HCEC 1CT (cell line): ENCODE measurements around the gene CCDC172.
"Not testable (repeated sequence)": the region's sequence is repeated elsewhere in the genome, so short reads cannot be mapped to it uniquely, and the experiment has no call there.

Experiments used
- DNase-seq: peaks from one replicate; pipeline ENCODE4 v3.0.0-alpha.2; 2017

CCDC172 gene

GRCh38 chr10:116352125-116352524, 27.9 kb downstream of the CCDC172 start:
- no peak for DNase-seq

GRCh38 chr10:116353817-116354216, 29.6 kb downstream of the CCDC172 start:
- no peak for DNase-seq

GRCh38 chr10:116355341-116355740, 31.1 kb downstream of the CCDC172 start:
- DNase-seq, result no peak

GRCh38 chr10:116356833-116357232, 32.6 kb downstream of the CCDC172 start:
- no peak for DNase-seq

- no peak for DNase-seq
Observed at GRCh38 chr10:116364868-116365267, 40.6 kb downstream of the CCDC172 start.

- DNase-seq, result no peak
Observed at GRCh38 chr10:116371737-116372136, 47.5 kb downstream of the CCDC172 start.

- DNase-seq, result no peak
Observed at GRCh38 chr10:116382290-116382689, 58.0 kb downstream of the CCDC172 start.

- no peak for DNase-seq
Observed at GRCh38 chr10:116385311-116385710, 61.1 kb downstream of the CCDC172 start.

GRCh38 chr10:116385994-116386809, 62.0 kb downstream of the CCDC172 start:
- DNase-seq, result peak; percentile 24

GRCh38 chr10:116393246-116393831, 69.1 kb downstream of the CCDC172 start:
- not testable (repeated sequence) for DNase-seq

- DNase-seq, result no peak
Observed at GRCh38 chr10:116395223-116395985, 71.2 kb downstream of the CCDC172 start.

GRCh38 chr10:116398224-116398623, 74.0 kb downstream of the CCDC172 start:
- DNase-seq, result no peak

GRCh38 chr10:116402858-116403257, 78.6 kb downstream of the CCDC172 start:
- DNase-seq, result no peak

GRCh38 chr10:116403740-116404250, 79.5 kb downstream of the CCDC172 start:
- DNase-seq, result no peak

- no peak for DNase-seq
Observed at GRCh38 chr10:116408719-116409118, 84.5 kb downstream of the CCDC172 start.

- no peak for DNase-seq
Observed at GRCh38 chr10:116410351-116410750, 86.1 kb downstream of the CCDC172 start.

GRCh38 chr10:116417821-116418220, 93.6 kb downstream of the CCDC172 start:
- DNase-seq, result peak; percentile 5

- no peak for DNase-seq
Observed at GRCh38 chr10:116418389-116418788, 94.1 kb downstream of the CCDC172 start.

- DNase-seq, result no peak
Observed at GRCh38 chr10:116421815-116422214, 97.6 kb downstream of the CCDC172 start.

- DNase-seq, result no peak
Observed at GRCh38 chr10:116427671-116428070, 103.4 kb downstream of the CCDC172 start, which contains the start of gene PNLIPRP3. TSS of gene PNLIPRP3 (plus strand) at chr10:116427847. CDS start at chr10:116428013, 166 bp downstream.

- no peak for DNase-seq
Observed at GRCh38 chr10:116429288-116429977, 105.2 kb downstream of the CCDC172 start.
